ENCODE results near the gene ZNF836.

DNA sequence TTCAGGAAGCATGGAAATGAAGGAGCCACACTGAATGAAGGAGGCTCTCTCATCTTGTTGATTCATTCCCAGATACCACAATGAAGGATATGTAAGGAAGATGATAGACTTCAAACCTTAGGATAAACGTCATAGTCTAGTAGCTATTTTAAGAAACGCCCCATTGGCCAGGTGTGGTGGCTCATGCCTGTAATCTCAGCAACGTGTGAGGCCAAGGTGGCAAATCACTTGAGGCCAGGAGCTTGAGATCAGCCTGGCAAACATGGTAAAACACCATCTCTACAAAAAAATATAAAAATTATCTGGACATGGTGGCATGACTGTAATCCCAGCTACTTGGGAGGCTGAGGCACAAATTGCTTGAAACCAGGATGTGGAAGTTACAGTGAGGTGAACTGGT is 58.8 kb downstream of the ZNF836 start:
- TF ChIP-seq, protein P1, sequence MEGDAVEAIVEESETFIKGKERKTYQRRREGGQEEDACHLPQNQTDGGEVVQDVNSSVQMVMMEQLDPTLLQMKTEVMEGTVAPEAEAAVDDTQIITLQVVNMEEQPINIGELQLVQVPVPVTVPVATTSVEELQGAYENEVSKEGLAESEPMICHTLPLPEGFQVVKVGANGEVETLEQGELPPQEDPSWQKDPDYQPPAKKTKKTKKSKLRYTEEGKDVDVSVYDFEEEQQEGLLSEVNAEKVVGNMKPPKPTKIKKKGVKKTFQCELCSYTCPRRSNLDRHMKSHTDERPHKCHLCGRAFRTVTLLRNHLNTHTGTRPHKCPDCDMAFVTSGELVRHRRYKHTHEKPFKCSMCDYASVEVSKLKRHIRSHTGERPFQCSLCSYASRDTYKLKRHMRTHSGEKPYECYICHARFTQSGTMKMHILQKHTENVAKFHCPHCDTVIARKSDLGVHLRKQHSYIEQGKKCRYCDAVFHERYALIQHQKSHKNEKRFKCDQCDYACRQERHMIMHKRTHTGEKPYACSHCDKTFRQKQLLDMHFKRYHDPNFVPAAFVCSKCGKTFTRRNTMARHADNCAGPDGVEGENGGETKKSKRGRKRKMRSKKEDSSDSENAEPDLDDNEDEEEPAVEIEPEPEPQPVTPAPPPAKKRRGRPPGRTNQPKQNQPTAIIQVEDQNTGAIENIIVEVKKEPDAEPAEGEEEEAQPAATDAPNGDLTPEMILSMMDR (IDR thresholded peaks at IDR 0.05): no peak
- TF ChIP-seq POLR2A (IDR thresholded peaks at IDR 0.05): no peak
- no peak for TF ChIP-seq POLR2AphosphoS5 (IDR thresholded peaks at IDR 0.05)
